Keratinocyte (primary cell): ENCODE results near the gene LETMD1. TPM values are rescaled to one million over a fixed set of nuclear protein-coding genes. Genes with fewer than 3 reads are reported as not detected.
A peak's percentile ranks its signal among the peaks of the same experiment; 100 is the strongest.

Experiments
- DNase-seq: peaks from one replicate; pipeline ENCODE4 v3.0.0-alpha.2; 2011; ENCODE audit warnings: low read depth, missing footprints, low spot score
- FAIRE-seq: peaks from 2 replicates; lab custom pipeline; 2011; peaks lifted over from hg19 to GRCh38; lab: Jason Lieb, UNC
- H2AFZ ChIP-seq: 2 replicates; pipeline ENCODE4 v1.6.0; 2012; ENCODE audit warnings: low read length, control low read depth, inconsistent platforms; ENCODE audit not compliant: control insufficient read depth
- H3K27ac ChIP-seq: 2 replicates; pipeline ENCODE4 v1.5.1; 2011; ENCODE audit warnings: low read length; ENCODE audit not compliant: control insufficient read depth, insufficient read depth
- H3K27me3 ChIP-seq: 3 replicates; pipeline ENCODE4 v1.6.0; 2011; ENCODE audit warnings: low read length; ENCODE audit not compliant: control insufficient read depth, insufficient read depth; ENCODE audit errors: extremely low read depth
- H3K36me3 ChIP-seq, 2 experiments: 2 replicates in 1 of 2; 3 replicates in 1 of 2; pipeline ENCODE4 v1.5.1; 2011; ENCODE audit warnings: low read length in 2 of 2, mild to moderate bottlenecking in 1 of 2; ENCODE audit not compliant: control insufficient read depth in 2 of 2, insufficient read depth in 2 of 2; ENCODE audit errors: extremely low read depth in 1 of 2
- H3K4me1 ChIP-seq: 3 replicates; pipeline ENCODE4 v1.5.1; 2011; ENCODE audit warnings: low read length; ENCODE audit not compliant: control insufficient read depth, insufficient read depth; ENCODE audit errors: extremely low read depth
- H3K4me2 ChIP-seq: 3 replicates; pipeline ENCODE4 v1.6.0; 2011; ENCODE audit warnings: low read depth, low read length; ENCODE audit not compliant: control insufficient read depth, insufficient read depth; ENCODE audit errors: extremely low read depth
- H3K4me3 ChIP-seq, 3 experiments: fragments of 200-600 bp in 1 of 3; sonication (generic) in 1 of 3; 2 replicates in 2 of 3; 3 replicates in 1 of 3; pipeline ENCODE4 v1.5.1; 2011 to 2016; ENCODE audit warnings: low read length in 3 of 3, mild to moderate bottlenecking in 3 of 3, control low read depth in 2 of 3, inconsistent platforms in 1 of 3, low read depth in 1 of 3, mixed read lengths in 1 of 3, mixed run types in 1 of 3, moderate library complexity in 1 of 3; ENCODE audit not compliant: control insufficient read depth in 2 of 3, insufficient read depth in 2 of 3; ENCODE audit errors: extremely low read depth in 1 of 3
- H3K79me2 ChIP-seq: 2 replicates; pipeline ENCODE4 v1.6.0; 2012; ENCODE audit warnings: low read length; ENCODE audit not compliant: control insufficient read depth, insufficient read depth
- H3K9ac ChIP-seq: 3 replicates; pipeline ENCODE4 v1.6.0; 2011; ENCODE audit warnings: low read length; ENCODE audit not compliant: control insufficient read depth, insufficient read depth; ENCODE audit errors: extremely low read depth
- H3K9me1 ChIP-seq: 3 replicates; pipeline ENCODE4 v1.6.0; 2011; ENCODE audit warnings: low read length; ENCODE audit not compliant: control insufficient read depth, insufficient read depth; ENCODE audit errors: extremely low read depth
- H3K9me3 ChIP-seq: 2 replicates; pipeline ENCODE4 v1.5.1; 2012; ENCODE audit warnings: low read depth, low read length; ENCODE audit not compliant: control insufficient read depth
- H4K20me1 ChIP-seq: 3 replicates; pipeline ENCODE4 v1.6.0; 2011; ENCODE audit warnings: low read length; ENCODE audit not compliant: control insufficient read depth, insufficient read depth; ENCODE audit errors: extremely low read depth
- CTCF ChIP-seq, 3 experiments: IDR thresholded peaks in 1 of 3; conservative IDR thresholded peaks in 1 of 3; optimal IDR thresholded peaks in 1 of 3; 2 replicates in 2 of 3; 3 replicates in 1 of 3; pipeline versions ENCODE3 to v1.5.1; 2011; ENCODE audit warnings: low read length in 3 of 3, mild to moderate bottlenecking in 3 of 3, moderate library complexity in 2 of 3, control low read depth in 1 of 3, inconsistent platforms in 1 of 3; ENCODE audit not compliant: insufficient read depth in 2 of 3; ENCODE audit errors: extremely low read depth in 1 of 3
- EZH2 ChIP-seq: IDR thresholded peaks from one replicate; pipeline ENCODE4 v1.6.1; 2012; ENCODE audit warnings: inconsistent platforms, mild to moderate bottlenecking, low read length, moderate library complexity
- dilution Hi-C: fragments of 300-500 bp; cut with MboI; formaldehyde crosslinking; loops from one replicate; pipeline ENCODE4 v1.7.0; 2020; ENCODE audit warnings: low sequenced_read_pairs; ENCODE audit not compliant: extremely low pct_ligation_motif_present
- polyA plus RNA-seq, 5 experiments: library from polyadenylated mRNA; depleted of rRNA in 3 of 5; stranded (reverse) in 3 of 5; stranded (forward) in 1 of 5; unstranded in 1 of 5; fragments of >200 nt; gene quantifications; 1 replicate in 1 of 5; 2 replicates in 3 of 5; 3 replicates in 1 of 5; pipeline versions ENCODE4 v1.2.1 to v1.2.3, GENCODE V29; 2011 to 2012; ENCODE audit warnings: missing spikeins in 2 of 5, low read depth in 1 of 5, low replicate concordance in 1 of 5

The LETMD1 gene
- polyA plus RNA-seq, 1 donor (not counting 4 experiments of a cell fraction or from before 2014, with no cell fraction given), result 51.1 TPM

- no peak for TF ChIP-seq CTCF (optimal IDR thresholded peaks at IDR 0.05 in 1 of 3, IDR thresholded peaks at IDR 0.05 in 1 of 3, conservative IDR thresholded peaks at IDR 0.05 in 1 of 3; ENCODE audit: extremely low read depth in 1 of 3, insufficient read depth in 2 of 3, low read length in 3 of 3)
- no peak for TF ChIP-seq EZH2
- no peak for DNase-seq
- dilution Hi-C loops, result no loop called here
- Histone ChIP-seq H3K9me3 (no peaks in the 10 kb centered on the region), H3K27me3 (no peaks in the 10 kb centered on the region), H3K9ac (peak overlapping the region; percentile 90), H4K20me1 (no peaks in the 10 kb centered on the region), H3K4me2 (peak overlapping the region; percentile 93), H3K9me1 (no peaks in the 10 kb centered on the region), H3K79me2 (peaks cover 45% of the 10 kb centered on the region), H3K36me3 (no peaks in the 10 kb centered on the region), H3K27ac (peak overlapping the region; percentile 75), H3K4me1 (peaks cover 26% of the 10 kb centered on the region), H3K4me3 (peak overlapping the region; percentile 61 to 81 (median 65)), H2AFZ (peak overlapping the region; percentile 93)
- no peak for FAIRE-seq
Observed at GRCh38 chr12:51025338-51025835, 22.7 kb upstream of the LETMD1 start.

GRCh38 chr12:51025836-51026638 lies 22.1 kb upstream of the LETMD1 start, which contains the start of gene SLC11A2:
TSS of gene SLC11A2 (minus strand) at chr12:51026384. CDS start at chr12:51010728, 15,656 bp downstream.
- TF ChIP-seq CTCF (optimal IDR thresholded peaks at IDR 0.05 in 1 of 3, IDR thresholded peaks at IDR 0.05 in 1 of 3, conservative IDR thresholded peaks at IDR 0.05 in 1 of 3; ENCODE audit: extremely low read depth in 1 of 3, insufficient read depth in 2 of 3, low read length in 3 of 3), result no peak
- TF ChIP-seq EZH2, result no peak
- Histone ChIP-seq H3K27me3 (no peaks in the 10 kb centered on the region), H3K36me3 (no peaks in the 10 kb centered on the region), H3K9ac (peak within 1 kb of the TSS; percentile 90), H3K4me1 (peaks cover 26% of the 10 kb centered on the region), H4K20me1 (no peaks in the 10 kb centered on the region), H3K9me1 (no peaks in the 10 kb centered on the region), H2AFZ (peak within 1 kb of the TSS; percentile 96), H3K4me2 (peak within 1 kb of the TSS; percentile 93), H3K9me3 (no peaks in the 10 kb centered on the region), H3K79me2 (peaks cover 38% of the 10 kb centered on the region), H3K27ac (peak within 1 kb of the TSS; percentile 75), H3K4me3 (peak within 1 kb of the TSS; percentile 61 to 81 (median 65))
- dilution Hi-C loops, result no loop called here
- FAIRE-seq (no peak), DNase-seq (peak; percentile 62)
